Mucosa of descending colon (tissue), 3 donors: Measurements from ENCODE around the gene FTH1. TPM values are rescaled to one million over a fixed set of nuclear protein-coding genes. Genes with fewer than 3 reads are reported as not detected.
"Not testable (repeated sequence)": the region's sequence is repeated elsewhere in the genome, so short reads cannot be mapped to it uniquely, and the experiment has no call there.

Source experiments
- ATAC-seq: fragments of 200-7000 bp; cut with Tn5 transposase; one replicate; pipeline ENCODE4 v1.9.1; 2020; ENCODE audit warnings: mild to moderate bottlenecking, moderate library complexity
- DNase-seq, 3 donors: peaks; one replicate each; pipeline ENCODE4 v3.0.0-alpha.2; 2020
- H3K36me3 ChIP-seq: fragments of 200-600 bp; one replicate; pipeline ENCODE4 v1.8.0; 2021; ENCODE audit warnings: low read depth, mild to moderate bottlenecking
- H3K4me1 ChIP-seq: fragments of 200-600 bp; one replicate; pipeline ENCODE4 v1.8.0; 2021; ENCODE audit warnings: low read depth, mild to moderate bottlenecking
- H3K4me3 ChIP-seq: fragments of 200-600 bp; one replicate; pipeline ENCODE4 v1.8.0; 2021; ENCODE audit warnings: mild to moderate bottlenecking
- H3K9me3 ChIP-seq: fragments of 200-600 bp; one replicate; pipeline ENCODE4 v1.8.0; 2021; ENCODE audit warnings: mild to moderate bottlenecking
- CTCF ChIP-seq: fragments of 200-600 bp; IDR thresholded peaks from one replicate; pipeline ENCODE4 v1.8.0; 2022; ENCODE audit warnings: antibody characterized with exemption, mild to moderate bottlenecking
- intact Hi-C, 2 donors: fragments of 100-400 bp; cut with DNase I in 1 of 2; cut with micrococcal nuclease in 1 of 2; formaldehyde crosslinking; loops; one replicate each; pipeline versions ENCODE4 v1.11.0 to v1.11.1; 2022; cut with DNase I, micrococcal nuclease
- total RNA-seq, 3 donors: library from RNA; stranded (reverse); fragmentation: NEBNext Ultra II Directional in 2 of 3; extraction: Animal tissue kit (Norgen Biotek cat#: 25700) in 2 of 3; gene quantifications; one replicate each; pipeline versions ENCODE4 v1.2.1 to v1.2.4, GENCODE V29; 2021 to 2023
- donor health status: DM: no; HTN: no; CAD: no; lungs with moderate emphysema.
- donor health status: DM: no; HTN: no; CAD: no.
- donor health status: DM: no; HTN: yes; CAD: no.

Gene FTH1
- total RNA-seq, 3 donors from 2014 or later: 3,081 to 6,795 (median 5,370) TPM

DNA sequence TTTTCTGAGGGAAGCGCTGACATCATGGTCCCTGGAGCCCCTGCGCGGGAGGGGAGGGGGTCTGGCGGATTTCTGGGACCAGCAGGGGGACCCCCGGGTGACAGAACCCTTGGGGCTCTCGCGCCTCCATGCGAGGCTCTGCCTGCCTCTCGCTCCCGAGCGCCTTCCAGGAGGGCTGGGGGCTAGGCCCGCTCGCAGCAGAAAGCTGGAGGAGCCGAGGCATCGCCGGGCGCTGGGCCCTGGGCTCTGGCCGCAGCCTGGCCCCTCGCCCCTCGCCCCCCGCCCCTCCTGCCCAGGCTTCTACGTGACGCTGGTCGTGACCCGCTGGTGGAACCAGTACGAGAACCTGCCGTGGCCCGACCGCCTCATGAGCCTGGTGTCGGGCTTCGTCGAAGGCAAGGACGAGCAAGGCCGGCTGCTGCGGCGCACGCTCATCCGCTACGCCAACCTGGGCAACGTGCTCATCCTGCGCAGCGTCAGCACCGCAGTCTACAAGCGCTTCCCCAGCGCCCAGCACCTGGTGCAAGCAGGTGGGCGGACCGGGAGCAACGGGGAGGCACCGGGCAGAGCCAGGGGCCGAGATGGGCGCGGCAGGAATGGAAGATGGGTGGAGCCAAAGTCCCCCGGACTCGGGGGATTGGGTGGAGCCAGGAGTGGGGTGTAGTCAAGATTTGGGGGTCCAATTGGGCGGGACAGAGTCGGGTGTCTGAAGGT is 11.9 kb downstream of the FTH1 start:
- H3K4me1 ChIP-seq: peaks cover 18% of the 10 kb centered on the region
- no peaks in the 10 kb centered on the region for H3K9me3 ChIP-seq
- intact Hi-C loops: no loop called here
- ATAC-seq (peak; percentile 66), DNase-seq (peak in 2 of 3 donors; percentile 58 to 70)
- no peak overlapping the region for H3K4me3 ChIP-seq
- TF ChIP-seq CTCF: no peak
- H3K36me3 ChIP-seq: no peaks in the 10 kb centered on the region

DNA sequence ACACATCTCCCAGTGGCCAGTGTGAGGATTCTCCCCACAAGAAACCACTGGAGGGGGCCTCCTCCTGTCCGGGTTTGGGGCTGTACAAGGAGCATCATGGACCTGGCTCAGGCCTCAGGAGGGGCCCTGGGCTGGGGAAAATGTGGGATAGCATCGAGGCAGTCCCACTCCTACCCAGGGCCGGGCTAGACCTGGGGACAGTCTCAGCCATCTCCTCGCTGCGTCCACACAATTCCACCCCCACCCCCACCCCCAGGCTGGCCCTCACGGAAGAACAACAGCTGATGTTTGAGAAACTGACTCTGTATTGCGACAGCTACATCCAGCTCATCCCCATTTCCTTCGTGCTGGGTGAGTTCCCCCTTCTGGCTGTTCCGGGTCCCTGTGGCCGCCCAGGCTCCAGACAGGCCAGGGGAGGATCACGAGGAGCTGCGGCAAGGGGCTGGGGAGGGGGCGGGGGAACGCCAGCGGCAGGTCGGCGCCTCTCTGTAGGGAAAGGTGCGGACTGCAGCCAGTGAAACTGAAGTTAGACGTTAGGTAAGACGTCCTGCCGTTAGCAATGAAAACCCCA is 12.5 kb downstream of the FTH1 start:
- Histone ChIP-seq H3K36me3 (no peaks in the 10 kb centered on the region), H3K4me1 (peaks cover 18% of the 10 kb centered on the region), H3K9me3 (no peaks in the 10 kb centered on the region), H3K4me3 (no peak overlapping the region)
- no peak for TF ChIP-seq CTCF
- ATAC-seq: peak; percentile 71
- intact Hi-C loops: no loop called here
- peak; percentile 32 to 76 (median 50) for DNase-seq

DNA sequence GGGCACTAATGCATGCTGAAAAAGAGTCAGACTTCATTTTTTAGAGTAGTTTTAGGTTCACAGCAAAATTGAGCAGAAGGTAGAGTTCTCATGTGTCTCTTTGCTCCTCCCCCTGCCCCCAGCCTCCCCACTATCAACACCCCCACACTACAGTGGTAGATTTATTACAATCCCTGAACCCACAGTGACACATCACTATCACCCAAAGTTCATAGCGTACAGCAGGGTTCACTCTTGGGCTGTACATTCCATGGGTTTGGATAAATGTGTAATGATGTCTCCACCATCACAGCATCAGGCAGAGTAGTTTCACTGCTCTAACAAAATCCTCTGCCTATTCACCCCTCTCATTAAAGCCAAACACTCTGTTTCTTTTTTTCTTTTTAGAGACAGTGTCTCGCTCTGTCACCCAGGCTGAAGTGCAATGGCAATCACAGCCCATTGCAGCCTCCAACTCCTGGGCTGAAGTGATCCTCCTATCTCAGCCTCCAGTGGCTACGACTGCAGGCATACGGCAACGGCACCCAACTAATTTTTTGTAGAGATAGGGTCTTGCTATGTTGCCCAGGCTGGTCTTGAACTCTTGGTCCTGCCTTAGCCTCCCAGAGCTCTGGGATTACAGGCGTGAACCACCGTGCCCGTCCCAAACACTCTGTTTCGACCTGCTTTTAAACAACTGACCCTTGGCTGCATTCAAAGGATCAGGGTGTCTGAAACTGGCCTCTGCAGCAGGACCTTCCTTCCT is 13.2 kb downstream of the FTH1 start:
- Histone ChIP-seq H3K9me3 (no peaks in the 10 kb centered on the region), H3K4me3 (no peak overlapping the region), H3K4me1 (peaks cover 18% of the 10 kb centered on the region), H3K36me3 (no peaks in the 10 kb centered on the region)
- no peak for TF ChIP-seq CTCF
- ATAC-seq (no peak), DNase-seq (no peak)
- intact Hi-C loops: no loop called here

GRCh38 chr11:61953632-61954031 is 13.8 kb downstream of the FTH1 start:
- DNase-seq, H3K4me3 ChIP-seq, intact Hi-C loops, H3K36me3 ChIP-seq, ATAC-seq, H3K9me3 ChIP-seq: not testable (repeated sequence)
- H3K4me1 ChIP-seq: peaks cover 18% of the 10 kb centered on the region

GRCh38 chr11:61952882-61953281 is 14.6 kb downstream of the FTH1 start:
- no peak for ATAC-seq
- DNase-seq: no peak
- peaks cover 18% of the 10 kb centered on the region for H3K4me1 ChIP-seq
- H3K4me3 ChIP-seq: no peak overlapping the region
- TF ChIP-seq CTCF: no peak
- intact Hi-C loops: no loop called here
- H3K9me3 ChIP-seq: no peaks in the 10 kb centered on the region
- no peaks in the 10 kb centered on the region for H3K36me3 ChIP-seq
